ENCODE measurements around the gene CARD8. TPM values are rescaled to one million over a fixed set of nuclear protein-coding genes. Genes with fewer than 3 reads are reported as not detected.

CARD8 gene
- total RNA-seq, 2 experiments from 2014 or later: 109 TPM

DNA sequence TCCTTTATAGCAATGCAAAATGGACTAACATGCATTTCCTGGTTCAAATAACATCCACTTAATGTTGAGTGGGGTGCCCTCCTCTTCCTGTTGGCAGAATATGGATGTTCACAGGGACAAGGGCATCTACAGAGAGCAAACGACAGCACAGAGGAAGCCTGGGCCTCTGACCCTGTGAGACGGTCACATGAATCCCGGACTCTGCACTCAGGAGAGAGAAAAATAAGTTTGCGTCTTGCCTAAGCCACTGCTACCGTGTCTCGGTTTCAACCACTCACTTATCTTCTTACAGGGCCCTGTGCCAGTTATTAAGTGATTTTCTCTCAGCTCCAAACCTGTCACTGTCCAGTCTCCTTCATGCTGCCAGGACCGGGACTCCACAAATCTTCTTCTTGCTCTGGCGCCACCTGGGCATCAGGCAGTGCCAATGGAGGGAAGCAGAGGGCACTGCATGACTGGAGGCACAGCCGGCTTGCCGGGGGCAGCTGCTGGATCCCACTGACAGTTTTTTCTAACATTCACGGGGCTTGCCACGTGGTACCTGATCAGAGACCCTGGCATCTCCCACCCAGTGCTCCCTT lies 97.4 kb downstream of the CARD8 start:
- H3K27ac Mint-ChIP-seq: no peak overlapping the region
- H3K4me1 Mint-ChIP-seq (ENCODE audit: low read depth): no peaks in the 10 kb centered on the region
- POLR2A ChIA-PET: interaction anchor here (0.6 to 1.1 kb wide), 4 partner anchors 9 to 163 kb away, joined by 3 read pairs; no protein-coding TSS in a partner anchor
- TF ChIP-seq, protein P1, sequence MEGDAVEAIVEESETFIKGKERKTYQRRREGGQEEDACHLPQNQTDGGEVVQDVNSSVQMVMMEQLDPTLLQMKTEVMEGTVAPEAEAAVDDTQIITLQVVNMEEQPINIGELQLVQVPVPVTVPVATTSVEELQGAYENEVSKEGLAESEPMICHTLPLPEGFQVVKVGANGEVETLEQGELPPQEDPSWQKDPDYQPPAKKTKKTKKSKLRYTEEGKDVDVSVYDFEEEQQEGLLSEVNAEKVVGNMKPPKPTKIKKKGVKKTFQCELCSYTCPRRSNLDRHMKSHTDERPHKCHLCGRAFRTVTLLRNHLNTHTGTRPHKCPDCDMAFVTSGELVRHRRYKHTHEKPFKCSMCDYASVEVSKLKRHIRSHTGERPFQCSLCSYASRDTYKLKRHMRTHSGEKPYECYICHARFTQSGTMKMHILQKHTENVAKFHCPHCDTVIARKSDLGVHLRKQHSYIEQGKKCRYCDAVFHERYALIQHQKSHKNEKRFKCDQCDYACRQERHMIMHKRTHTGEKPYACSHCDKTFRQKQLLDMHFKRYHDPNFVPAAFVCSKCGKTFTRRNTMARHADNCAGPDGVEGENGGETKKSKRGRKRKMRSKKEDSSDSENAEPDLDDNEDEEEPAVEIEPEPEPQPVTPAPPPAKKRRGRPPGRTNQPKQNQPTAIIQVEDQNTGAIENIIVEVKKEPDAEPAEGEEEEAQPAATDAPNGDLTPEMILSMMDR (IDR thresholded peaks at IDR 0.05): no peak
- CTCF ChIA-PET: no interaction called here
- DNase-seq (no peak), ATAC-seq (no peak)
- H3K4me3 Mint-ChIP-seq: no peak overlapping the region
- intact Hi-C loops (cut with micrococcal nuclease): no loop called here
- H3K9me3 Mint-ChIP-seq: no peaks in the 10 kb centered on the region
- H3K36me3 Mint-ChIP-seq (ENCODE audit: low read depth): peaks cover 35% of the 10 kb centered on the region
- H3K27me3 Mint-ChIP-seq: no peaks in the 10 kb centered on the region

Other genes starting within 250 kb of the CARD8 start
- gene CABP5, start 211.8 kb downstream of the CARD8 start, total RNA-seq: not detected
- gene PLA2G4C, start 145.1 kb downstream of the CARD8 start, total RNA-seq: 1 to 10 TPM; 4.2 to 6.8 TPM
- gene LIG1, start 85.6 kb downstream of the CARD8 start, total RNA-seq: 100 to 1,000 TPM; 181 to 188 TPM
- 1 to 10 TPM; 8.4 to 9.5 TPM for gene ZSWIM9, start 85.2 kb downstream of the CARD8 start, total RNA-seq
- gene ZNF114, start 14.2 kb upstream of the CARD8 start, total RNA-seq: under 1 TPM; 0.36 TPM
- 100 to 1,000 TPM; 189 to 191 TPM for gene EMP3, start 69.6 kb upstream of the CARD8 start, total RNA-seq
- gene TMEM143, start 108.0 kb upstream of the CARD8 start, total RNA-seq: 10 to 100 TPM; 19.4 to 21.7 TPM
- under 1 TPM in 1 of 2 experiments, not detected in 1; 0.38 TPM for gene SYNGR4, start 108.5 kb upstream of the CARD8 start, total RNA-seq
- 10 to 100 TPM; 66.3 to 66.7 TPM for gene KDELR1, start 135.6 kb upstream of the CARD8 start, total RNA-seq
- gene GRIN2D, start 137.8 kb upstream of the CARD8 start, total RNA-seq: under 1 TPM; 0.13 to 0.18 TPM
- gene GRWD1, start 190.1 kb upstream of the CARD8 start, total RNA-seq: 10 to 100 TPM; 49.4 to 50.1 TPM
- gene KCNJ14, start 199.7 kb upstream of the CARD8 start, total RNA-seq: 1 to 10 TPM; 1.3 to 1.5 TPM
- 10 to 100 TPM; 23.8 to 24.5 TPM for gene CYTH2, start 213.5 kb upstream of the CARD8 start, total RNA-seq

Measured in activated CD8-positive, alpha-beta T cell treated with anti-CD3 and anti-CD28 coated beads for 36 hours (primary cell).